ENCODE results near the gene ASGR2.

Gene ASGR2

GRCh38 chr17:7137171-7137943 is 22.7 kb upstream of the ASGR2 start:
- no peak for TF ChIP-seq CEBPB (IDR thresholded peaks at IDR 0.05)
- no peak for TF ChIP-seq USF1 (IDR thresholded peaks at IDR 0.05)
- TF ChIP-seq REST (IDR thresholded peaks at IDR 0.05; ENCODE audit: low read depth): no peak
- no peak for TF ChIP-seq TCF12 (IDR thresholded peaks at IDR 0.05; ENCODE audit: low read depth)
- TF ChIP-seq YY1 (IDR thresholded peaks at IDR 0.05; ENCODE audit: low read depth): no peak
- no peak for TF ChIP-seq ZBTB7A (IDR thresholded peaks at IDR 0.05; ENCODE audit: low read depth)

GRCh38 chr17:7136266-7136877 is 21.8 kb upstream of the ASGR2 start:
- no peak for TF ChIP-seq NFIC (IDR thresholded peaks at IDR 0.05)
- peak; percentile 91 for TF ChIP-seq RAD21 (IDR thresholded peaks at IDR 0.05; ENCODE audit: low read depth)

GRCh38 chr17:7133916-7134315 is 19.3 kb upstream of the ASGR2 start:
- TF ChIP-seq ZBTB7A (IDR thresholded peaks at IDR 0.05; ENCODE audit: low read depth) (no peak), USF1 (IDR thresholded peaks at IDR 0.05) (no peak), TEAD4 (IDR thresholded peaks at IDR 0.05) (no peak), RAD21 (IDR thresholded peaks at IDR 0.05; ENCODE audit: low read depth) (no peak)

GRCh38 chr17:7133424-7133823 is 18.8 kb upstream of the ASGR2 start:
- TF ChIP-seq FOXM1 (IDR thresholded peaks at IDR 0.05; ENCODE audit: borderline replicate concordance, low read depth) (no peak), YY1 (IDR thresholded peaks at IDR 0.05; ENCODE audit: low read depth) (no peak), EGR1 (IDR thresholded peaks at IDR 0.05) (no peak), REST (IDR thresholded peaks at IDR 0.05; ENCODE audit: low read depth) (no peak), ZBTB7A (IDR thresholded peaks at IDR 0.05; ENCODE audit: low read depth) (no peak), NFIC (IDR thresholded peaks at IDR 0.05) (no peak), CEBPB (IDR thresholded peaks at IDR 0.05) (no peak), CREB1 (IDR thresholded peaks at IDR 0.05; ENCODE audit: low read depth) (no peak), TEAD4 (IDR thresholded peaks at IDR 0.05) (no peak), MAX (IDR thresholded peaks at IDR 0.05) (no peak), USF1 (IDR thresholded peaks at IDR 0.05) (no peak), RAD21 (IDR thresholded peaks at IDR 0.05; ENCODE audit: low read depth) (no peak), TAF1 (IDR thresholded peaks at IDR 0.05; ENCODE audit: low read depth) (no peak), TCF12 (IDR thresholded peaks at IDR 0.05; ENCODE audit: low read depth) (no peak)

GRCh38 chr17:7132511-7133094 is 18.0 kb upstream of the ASGR2 start:
- TF ChIP-seq TCF12 (IDR thresholded peaks at IDR 0.05; ENCODE audit: low read depth): no peak
- no peak for TF ChIP-seq EGR1 (IDR thresholded peaks at IDR 0.05)

- TF ChIP-seq FOXM1 (IDR thresholded peaks at IDR 0.05; ENCODE audit: borderline replicate concordance, low read depth) (no peak), MAX (IDR thresholded peaks at IDR 0.05) (no peak), ZBTB7A (IDR thresholded peaks at IDR 0.05; ENCODE audit: low read depth) (no peak), TEAD4 (IDR thresholded peaks at IDR 0.05) (no peak), NFIC (IDR thresholded peaks at IDR 0.05) (no peak), CREB1 (IDR thresholded peaks at IDR 0.05; ENCODE audit: low read depth) (no peak), CEBPB (IDR thresholded peaks at IDR 0.05) (no peak), REST (IDR thresholded peaks at IDR 0.05; ENCODE audit: low read depth) (no peak), USF1 (IDR thresholded peaks at IDR 0.05) (no peak), YY1 (IDR thresholded peaks at IDR 0.05; ENCODE audit: low read depth) (no peak), EGR1 (IDR thresholded peaks at IDR 0.05) (no peak), TAF1 (IDR thresholded peaks at IDR 0.05; ENCODE audit: low read depth) (no peak), TCF12 (IDR thresholded peaks at IDR 0.05; ENCODE audit: low read depth) (no peak), EP300 (IDR thresholded peaks at IDR 0.05; ENCODE audit: borderline replicate concordance) (no peak), RAD21 (IDR thresholded peaks at IDR 0.05; ENCODE audit: low read depth) (no peak)
Measured at GRCh38 chr17:7131423-7131791, 16.8 kb upstream of the ASGR2 start.
